VCaP (cell line): Measurements from ENCODE around the gene MYL3.

Source experiments
- H3K27ac ChIP-seq: fragments of 450-650 bp; 2 replicates; pipeline ENCODE4 v1.5.1; 2017
- CTCF ChIP-seq: fragments of 450-650 bp; conservative IDR thresholded peaks from 2 replicates; pipeline ENCODE4 v1.5.1; 2017; ENCODE audit warnings: mild to moderate bottlenecking, moderate library complexity

The MYL3 gene

GRCh38 chr3:46903341-46904302, 40.4 kb upstream of the MYL3 start:
- H3K27ac ChIP-seq: no peak overlapping the region
- no peak for TF ChIP-seq CTCF

- H3K27ac ChIP-seq: no peak overlapping the region
- TF ChIP-seq CTCF: no peak
These were observed 39.0 kb upstream of the MYL3 start for GRCh38 chr3:46902188-46902631.

GRCh38 chr3:46901591-46902187, 38.4 kb upstream of the MYL3 start:
- no peak overlapping the region for H3K27ac ChIP-seq
- no peak for TF ChIP-seq CTCF

GRCh38 chr3:46901061-46901460, 37.8 kb upstream of the MYL3 start:
- H3K27ac ChIP-seq: no peak overlapping the region
- no peak for TF ChIP-seq CTCF

- H3K27ac ChIP-seq: no peak overlapping the region
- no peak for TF ChIP-seq CTCF
These were observed 37.1 kb upstream of the MYL3 start for GRCh38 chr3:46900356-46900755.

GRCh38 chr3:46900007-46900292, 36.7 kb upstream of the MYL3 start:
- H3K27ac ChIP-seq: no peak overlapping the region
- TF ChIP-seq CTCF: no peak

GRCh38 chr3:46899151-46900006, 36.1 kb upstream of the MYL3 start:
- TF ChIP-seq CTCF: no peak
- no peak overlapping the region for H3K27ac ChIP-seq
